PC-9 (cell line): ENCODE data around the gene INVS. TPM values are rescaled to one million over a fixed set of nuclear protein-coding genes. Genes with fewer than 3 reads are reported as not detected.

Source experiments
- BruUV-seq: library from RNA; stranded (reverse); fragments of 400-500 nt; replicated peaks from 2 replicates; lab custom pipeline; 2021; lab: Mats Ljungman, UMichigan
- CTCF ChIA-PET: fragments of 300-600 bp; sonication (Branson Sonifier 250); formaldehyde crosslinking; loops from one replicate; lab custom pipeline; 2022; ENCODE audit warnings: antibody characterized with exemption; lab: Charles Lee
- POLR2A ChIA-PET: fragments of 300-600 bp; sonication (Branson Sonifier 250); formaldehyde crosslinking; loops from one replicate; lab custom pipeline; 2022; ENCODE audit warnings: antibody characterized with exemption; ENCODE audit not compliant: unreplicated experiment; lab: Charles Lee
- DNase-seq, 2 experiments: peaks; one replicate each; pipeline versions ENCODE4 v3.0.0 to v3.0.0-alpha.2; 2015 to 2022; ENCODE audit warnings: mixed read lengths in 1 of 2
- H2AFZ ChIP-seq: fragments of 200-600 bp; sonication (generic); 2 replicates; pipeline ENCODE4 v1.8.1; 2017; ENCODE audit warnings: antibody characterized with exemption
- H3F3A ChIP-seq: fragments of 200-600 bp; sonication (generic); 2 replicates; pipeline ENCODE4 v1.8.1; 2017; ENCODE audit warnings: antibody characterized with exemption, mild to moderate bottlenecking, low read depth; ENCODE audit not compliant: insufficient read depth
- H3K27ac ChIP-seq: fragments of 200-600 bp; sonication (generic); 2 replicates; pipeline ENCODE4 v1.6.1; 2016; ENCODE audit warnings: mixed run types
- H3K27me3 ChIP-seq: fragments of 200-600 bp; sonication (generic); 2 replicates; pipeline ENCODE4 v1.6.1; 2016; ENCODE audit warnings: low read depth, mixed run types; ENCODE audit not compliant: insufficient read depth
- H3K36me3 ChIP-seq: fragments of 200-600 bp; sonication (generic); 2 replicates; pipeline ENCODE4 v1.6.1; 2016; ENCODE audit warnings: low read depth, mixed run types
- H3K4me1 ChIP-seq: fragments of 200-600 bp; sonication (generic); replicated peaks from 2 replicates; pipeline ENCODE4 v1.6.1; 2016; ENCODE audit warnings: mixed run types; ENCODE audit not compliant: insufficient read depth
- H3K4me2 ChIP-seq: fragments of 200-600 bp; sonication (generic); 2 replicates; pipeline ENCODE4 v1.6.1; 2017; ENCODE audit warnings: mixed run types
- H3K4me3 ChIP-seq: fragments of 200-600 bp; sonication (generic); 2 replicates; pipeline ENCODE4 v1.6.1; 2016; ENCODE audit warnings: mixed run types
- H3K79me2 ChIP-seq: fragments of 200-600 bp; sonication (generic); 2 replicates; pipeline ENCODE4 v1.6.1; 2017; ENCODE audit warnings: low read depth, mixed run types
- H3K9me2 ChIP-seq: fragments of 200-600 bp; sonication (generic); 2 replicates; pipeline ENCODE4 v1.8.1; 2017; ENCODE audit warnings: mild to moderate bottlenecking; ENCODE audit not compliant: insufficient read depth
- H3K9me3 ChIP-seq: fragments of 200-600 bp; sonication (generic); 2 replicates; pipeline ENCODE4 v1.8.1; 2016; ENCODE audit warnings: low read depth; ENCODE audit not compliant: insufficient read depth
- H4K20me1 ChIP-seq: fragments of 200-600 bp; sonication (generic); 2 replicates; pipeline ENCODE4 v1.8.1; 2017; ENCODE audit not compliant: insufficient read depth
- EZH2 ChIP-seq: fragments of 200-600 bp; sonication (generic); IDR thresholded peaks from 2 replicates; pipeline ENCODE4 v1.8.0; 2017; ENCODE audit warnings: antibody characterized with exemption, low read depth
- intact Hi-C: fragments of 100-400 bp; cut with micrococcal nuclease; formaldehyde crosslinking; loops from one replicate; pipeline ENCODE4 v1.10.0; 2022; ENCODE audit not compliant: unreplicated experiment
- total RNA-seq: library from RNA; stranded (reverse); gene quantifications from 2 replicates; pipeline ENCODE4 v1.2.3, GENCODE V29; 2021
- TF ChIP-seq, protein P1 (sequence below): fragments of 200-600 bp; sonication (generic); conservative IDR thresholded peaks from 2 replicates; pipeline ENCODE4 v1.6.1; 2017; ENCODE audit warnings: mixed run types, antibody characterized with exemption, mild to moderate bottlenecking, moderate library complexity

Gene INVS
- total RNA-seq, 1 experiment from 2014 or later = 24.0 TPM

DNA sequence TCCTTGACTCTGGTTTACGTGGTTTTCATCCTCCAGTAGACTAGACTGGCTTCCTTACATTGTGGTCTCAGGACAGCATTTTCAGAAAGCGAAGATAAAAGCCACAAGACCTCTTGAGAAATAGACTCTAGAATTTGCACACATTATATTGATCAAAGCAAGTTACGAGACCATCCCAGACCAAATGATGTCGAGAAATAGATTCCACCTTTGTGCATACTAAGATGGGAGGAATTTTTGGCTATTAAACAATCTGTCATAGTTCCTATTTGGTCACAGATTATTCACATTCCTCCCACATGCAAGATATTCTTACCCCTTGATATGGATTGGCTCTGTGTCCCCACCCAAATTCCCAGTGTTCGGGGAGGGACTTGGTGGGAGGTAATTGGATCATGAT lies 188.1 kb downstream of the INVS start:
- Histone ChIP-seq H3K27me3 (no peaks in the 10 kb centered on the region), H3K79me2 (no peaks in the 10 kb centered on the region), H3K9me3 (peaks cover 12% of the 10 kb centered on the region; the same call in 1 of the 2 replicates), H3K27ac (no peak overlapping the region), H2AFZ (no peak overlapping the region), H3K9me2 (no peaks in the 10 kb centered on the region), H3K36me3 (peaks cover 30% of the 10 kb centered on the region; the same call in 1 of the 2 replicates), H3K4me3 (no peak overlapping the region), H3F3A (no peaks in the 10 kb centered on the region), H4K20me1 (no peaks in the 10 kb centered on the region), H3K4me2 (no peak overlapping the region), H3K4me1 (no peaks in the 10 kb centered on the region)
- BruUV-seq = no TSS peak
- ChIA-PET CTCF (no interaction called here), POLR2A (no interaction called here)
- intact Hi-C loops = no loop called here
- TF ChIP-seq EZH2 = no peak
- TF ChIP-seq, protein P1, sequence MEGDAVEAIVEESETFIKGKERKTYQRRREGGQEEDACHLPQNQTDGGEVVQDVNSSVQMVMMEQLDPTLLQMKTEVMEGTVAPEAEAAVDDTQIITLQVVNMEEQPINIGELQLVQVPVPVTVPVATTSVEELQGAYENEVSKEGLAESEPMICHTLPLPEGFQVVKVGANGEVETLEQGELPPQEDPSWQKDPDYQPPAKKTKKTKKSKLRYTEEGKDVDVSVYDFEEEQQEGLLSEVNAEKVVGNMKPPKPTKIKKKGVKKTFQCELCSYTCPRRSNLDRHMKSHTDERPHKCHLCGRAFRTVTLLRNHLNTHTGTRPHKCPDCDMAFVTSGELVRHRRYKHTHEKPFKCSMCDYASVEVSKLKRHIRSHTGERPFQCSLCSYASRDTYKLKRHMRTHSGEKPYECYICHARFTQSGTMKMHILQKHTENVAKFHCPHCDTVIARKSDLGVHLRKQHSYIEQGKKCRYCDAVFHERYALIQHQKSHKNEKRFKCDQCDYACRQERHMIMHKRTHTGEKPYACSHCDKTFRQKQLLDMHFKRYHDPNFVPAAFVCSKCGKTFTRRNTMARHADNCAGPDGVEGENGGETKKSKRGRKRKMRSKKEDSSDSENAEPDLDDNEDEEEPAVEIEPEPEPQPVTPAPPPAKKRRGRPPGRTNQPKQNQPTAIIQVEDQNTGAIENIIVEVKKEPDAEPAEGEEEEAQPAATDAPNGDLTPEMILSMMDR = no peak
- no peak for DNase-seq

DNA sequence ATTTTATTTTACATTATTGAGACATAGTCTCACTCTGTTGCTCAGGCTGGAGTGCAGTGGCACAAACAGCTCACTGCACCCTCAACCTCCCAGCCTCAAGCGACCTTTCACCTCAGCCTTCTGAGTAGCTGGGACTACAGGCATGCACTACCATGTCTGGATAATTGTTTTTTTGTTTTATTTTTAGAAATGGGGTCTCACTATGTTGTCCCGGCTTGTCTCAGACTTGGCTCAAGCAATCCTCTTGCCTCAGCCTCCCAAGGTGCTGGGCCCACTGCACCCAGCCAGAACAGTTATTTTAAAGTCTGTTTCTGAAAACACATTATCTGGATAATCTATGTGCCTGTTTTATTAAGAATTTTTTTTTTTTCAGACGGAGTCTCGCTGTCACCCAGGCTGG lies 191.7 kb downstream of the INVS start:
- ChIA-PET CTCF (no interaction called here), POLR2A (interaction anchor here (0.6 kb wide), 1 partner anchor 15 kb away, joined by 6 read pairs; no protein-coding TSS in a partner anchor)
- intact Hi-C loops = no loop called here
- H4K20me1 ChIP-seq = no peaks in the 10 kb centered on the region
- peaks cover 19% of the 10 kb centered on the region; the same call in 1 of the 2 replicates for H3K36me3 ChIP-seq
- H2AFZ ChIP-seq = no peak overlapping the region
- TF ChIP-seq, protein P1 = no peak
- no peak for TF ChIP-seq EZH2
- no peaks in the 10 kb centered on the region for H3F3A ChIP-seq
- H3K27ac ChIP-seq = no peak overlapping the region
- BruUV-seq = no TSS peak
- no peaks in the 10 kb centered on the region for H3K4me1 ChIP-seq
- no peak for DNase-seq
- H3K4me2 ChIP-seq = no peak overlapping the region
- H3K27me3 ChIP-seq = no peaks in the 10 kb centered on the region
- no peaks in the 10 kb centered on the region for H3K9me2 ChIP-seq
- peaks cover 6% of the 10 kb centered on the region; the same call in 1 of the 2 replicates for H3K9me3 ChIP-seq
- H3K79me2 ChIP-seq = no peaks in the 10 kb centered on the region
- H3K4me3 ChIP-seq = no peak overlapping the region

DNA sequence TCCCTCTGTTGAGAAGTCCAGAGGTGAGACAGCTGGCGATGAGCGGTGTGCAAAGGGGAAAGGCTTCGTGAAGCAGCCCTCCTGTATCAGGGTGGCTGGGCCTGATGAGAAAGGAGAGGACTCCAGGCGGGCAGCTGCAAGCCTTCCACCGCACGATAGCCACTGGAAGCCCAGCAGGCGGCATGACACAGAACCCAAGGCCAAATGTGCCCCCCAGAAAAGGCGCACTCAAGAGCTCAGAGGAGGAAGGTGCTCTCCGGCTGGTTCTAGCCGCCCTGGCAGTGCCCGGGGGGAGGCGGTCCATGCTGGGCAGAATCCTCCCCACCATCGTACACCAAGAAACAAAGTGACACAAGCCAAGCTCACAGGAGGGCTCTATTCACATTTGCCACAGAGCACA lies 193.4 kb downstream of the INVS start:
- ChIA-PET POLR2A (no interaction called here), CTCF (no interaction called here)
- peaks cover 26% of the 10 kb centered on the region; the same call in 1 of the 2 replicates for H3K36me3 ChIP-seq
- H3K4me1 ChIP-seq = no peaks in the 10 kb centered on the region
- no peak overlapping the region for H3K4me3 ChIP-seq
- TF ChIP-seq, protein P1 = no peak
- no peak for TF ChIP-seq EZH2
- no TSS peak for BruUV-seq
- H3K9me3 ChIP-seq = no peaks in the 10 kb centered on the region
- intact Hi-C loops = no loop called here
- H3K4me2 ChIP-seq = no peak overlapping the region
- H3K27me3 ChIP-seq = no peaks in the 10 kb centered on the region
- H3F3A ChIP-seq = no peaks in the 10 kb centered on the region; the same call in 1 of the 2 replicates
- H2AFZ ChIP-seq = no peak overlapping the region
- DNase-seq = no peak
- H4K20me1 ChIP-seq = no peaks in the 10 kb centered on the region
- no peaks in the 10 kb centered on the region for H3K79me2 ChIP-seq
- H3K9me2 ChIP-seq = no peaks in the 10 kb centered on the region
- no peak overlapping the region for H3K27ac ChIP-seq
